Cardiac septum (tissue), 1 donor: Measurements from ENCODE around the gene SPRTN. TPM values are rescaled to one million over a fixed set of nuclear protein-coding genes. Genes with fewer than 3 reads are reported as not detected.

ENCODE experiments used
- DNase-seq: peaks from one replicate; pipeline ENCODE4 v3.0.0-alpha.2; 2020; ENCODE audit warnings: low spot score
- intact Hi-C: fragments of 100-400 bp; cut with DNase I; formaldehyde crosslinking; loops from one replicate; pipeline ENCODE4 v1.14.0; 2022
- total RNA-seq: library from RNA; stranded (reverse); fragmentation: NEBNext Ultra II Directional; extraction: Animal tissue kit (Norgen Biotek cat#: 25700); gene quantifications from one replicate; pipeline ENCODE4 v1.2.1, GENCODE V29; 2021
- donor health status: DM: no; HTN: no; CAD: no.

Gene SPRTN
- total RNA-seq, 1 donor from 2014 or later, result 6.8 TPM

- no peak for DNase-seq
- intact Hi-C loops, result no loop called here
These were observed 57.9 kb downstream of the SPRTN start for GRCh38 chr1:231395998-231396390.

GRCh38 chr1:231396643-231397042 lies 58.5 kb downstream of the SPRTN start:
- DNase-seq, result no peak
- intact Hi-C loops, result no loop called here

- intact Hi-C loops, result no loop called here
- DNase-seq, result no peak
These were observed 60.0 kb downstream of the SPRTN start for GRCh38 chr1:231397886-231398671.

DNA sequence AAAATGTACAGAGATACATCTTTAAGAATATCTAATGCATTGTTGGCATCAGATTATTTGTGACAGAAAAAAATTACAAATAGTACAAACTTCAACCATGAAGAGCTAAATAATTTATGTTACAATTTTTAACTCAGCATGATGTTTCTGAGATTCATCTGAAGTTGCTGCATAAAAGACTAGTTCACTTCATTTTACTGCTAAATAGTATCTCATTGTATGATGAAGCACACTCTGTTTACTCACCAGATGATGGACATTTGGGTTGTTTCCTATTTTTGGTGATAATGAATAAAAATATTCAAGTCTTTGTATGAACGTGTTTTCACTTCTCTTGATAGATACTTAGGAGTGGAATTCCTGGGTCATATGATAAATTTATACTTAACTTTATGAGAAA lies 63.4 kb downstream of the SPRTN start:
- DNase-seq, result no peak
- intact Hi-C loops, result no loop called here

DNA sequence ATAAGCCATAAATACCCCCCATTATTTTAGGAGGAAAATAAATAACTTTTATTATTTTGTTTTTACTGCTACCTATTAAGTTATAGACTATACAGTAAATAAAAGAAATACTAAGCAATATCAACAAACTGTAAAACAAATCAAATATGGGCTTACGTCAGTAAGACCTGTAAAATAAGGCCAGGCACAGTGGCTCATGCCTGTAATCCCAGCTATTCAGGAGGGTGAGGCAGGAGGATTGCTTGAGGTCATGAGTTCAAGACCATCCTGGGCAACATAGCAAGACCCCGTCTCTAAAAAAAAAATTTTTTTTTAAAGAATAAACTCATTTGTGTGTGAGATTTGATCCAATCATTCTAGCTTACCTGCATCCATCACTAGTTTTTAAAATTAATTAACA lies 66.2 kb downstream of the SPRTN start:
- intact Hi-C loops, result no loop called here
- DNase-seq, result no peak

Other genes with a start within 250 kb of the SPRTN start
- gene TRIM67, start 176.2 kb upstream of the SPRTN start, total RNA-seq, result 0.24 TPM
- 49.0 TPM for gene GNPAT, start 97.1 kb upstream of the SPRTN start, total RNA-seq
- 11.5 TPM for gene EXOC8, start 441 bp upstream of the SPRTN start, total RNA-seq
- gene EGLN1, start 84.0 kb downstream of the SPRTN start, total RNA-seq, result 47.5 TPM
- gene TSNAX, start 190.4 kb downstream of the SPRTN start, total RNA-seq, result 35.3 TPM